Body of pancreas (tissue), 4 donors: ENCODE measurements around the gene LPP.

Source experiments
- POLR2A ChIP-seq, 3 donors: fragments of 450-650 bp; IDR thresholded peaks; one replicate each; pipeline ENCODE4 v1.6.1; 2016; ENCODE audit warnings: antibody characterized with exemption in 3 of 3, mild to moderate bottlenecking in 2 of 3
- TF ChIP-seq, protein P1 (sequence below), 7 experiments: fragments of 450-650 bp in 4 of 7; fragments of 200-600 bp in 3 of 7; sonication (generic) in 3 of 7; IDR thresholded peaks; one replicate each; pipeline ENCODE4 v1.5.1; 2016 to 2019; ENCODE audit warnings: antibody characterized with exemption in 7 of 7

DNA sequence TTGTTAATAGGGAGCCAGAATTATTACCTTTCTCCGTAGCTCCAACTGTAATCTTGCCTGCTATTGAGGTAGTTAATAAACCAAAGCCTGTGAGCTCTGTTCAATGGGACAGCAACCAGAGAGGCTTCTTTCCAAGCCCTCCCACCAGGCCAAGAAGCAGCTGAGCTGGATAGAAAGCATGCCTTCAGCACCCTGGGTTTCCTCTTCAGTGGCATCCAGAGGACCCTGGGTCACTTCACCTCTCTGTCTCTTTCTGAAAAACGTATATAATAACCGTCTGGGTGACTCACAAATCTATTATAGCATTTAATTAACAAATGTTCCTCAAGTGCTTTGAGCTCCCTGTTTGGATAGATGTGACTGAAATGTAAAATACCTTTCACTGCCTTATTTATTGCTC, 420.0 kb downstream of the LPP start:
- TF ChIP-seq, protein P1, sequence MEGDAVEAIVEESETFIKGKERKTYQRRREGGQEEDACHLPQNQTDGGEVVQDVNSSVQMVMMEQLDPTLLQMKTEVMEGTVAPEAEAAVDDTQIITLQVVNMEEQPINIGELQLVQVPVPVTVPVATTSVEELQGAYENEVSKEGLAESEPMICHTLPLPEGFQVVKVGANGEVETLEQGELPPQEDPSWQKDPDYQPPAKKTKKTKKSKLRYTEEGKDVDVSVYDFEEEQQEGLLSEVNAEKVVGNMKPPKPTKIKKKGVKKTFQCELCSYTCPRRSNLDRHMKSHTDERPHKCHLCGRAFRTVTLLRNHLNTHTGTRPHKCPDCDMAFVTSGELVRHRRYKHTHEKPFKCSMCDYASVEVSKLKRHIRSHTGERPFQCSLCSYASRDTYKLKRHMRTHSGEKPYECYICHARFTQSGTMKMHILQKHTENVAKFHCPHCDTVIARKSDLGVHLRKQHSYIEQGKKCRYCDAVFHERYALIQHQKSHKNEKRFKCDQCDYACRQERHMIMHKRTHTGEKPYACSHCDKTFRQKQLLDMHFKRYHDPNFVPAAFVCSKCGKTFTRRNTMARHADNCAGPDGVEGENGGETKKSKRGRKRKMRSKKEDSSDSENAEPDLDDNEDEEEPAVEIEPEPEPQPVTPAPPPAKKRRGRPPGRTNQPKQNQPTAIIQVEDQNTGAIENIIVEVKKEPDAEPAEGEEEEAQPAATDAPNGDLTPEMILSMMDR (IDR thresholded peaks at IDR 0.05): no peak
- no peak for TF ChIP-seq POLR2A (IDR thresholded peaks at IDR 0.05)
